GM12875 (cell line): ENCODE results near the gene UBE2J2.

ENCODE experiments used
- H3K4me3 ChIP-seq: one replicate; pipeline ENCODE4 v1.5.1; 2011; ENCODE audit warnings: low read depth, low read length, control low read depth
- TF ChIP-seq, protein P1 (sequence below): IDR thresholded peaks from 2 replicates; pipeline ENCODE4 v1.5.1; 2011; ENCODE audit warnings: low read depth, mild to moderate bottlenecking, control low read depth, inconsistent platforms, low read length, moderate library complexity, borderline replicate concordance; ENCODE audit not compliant: insufficient read depth

UBE2J2 gene

DNA sequence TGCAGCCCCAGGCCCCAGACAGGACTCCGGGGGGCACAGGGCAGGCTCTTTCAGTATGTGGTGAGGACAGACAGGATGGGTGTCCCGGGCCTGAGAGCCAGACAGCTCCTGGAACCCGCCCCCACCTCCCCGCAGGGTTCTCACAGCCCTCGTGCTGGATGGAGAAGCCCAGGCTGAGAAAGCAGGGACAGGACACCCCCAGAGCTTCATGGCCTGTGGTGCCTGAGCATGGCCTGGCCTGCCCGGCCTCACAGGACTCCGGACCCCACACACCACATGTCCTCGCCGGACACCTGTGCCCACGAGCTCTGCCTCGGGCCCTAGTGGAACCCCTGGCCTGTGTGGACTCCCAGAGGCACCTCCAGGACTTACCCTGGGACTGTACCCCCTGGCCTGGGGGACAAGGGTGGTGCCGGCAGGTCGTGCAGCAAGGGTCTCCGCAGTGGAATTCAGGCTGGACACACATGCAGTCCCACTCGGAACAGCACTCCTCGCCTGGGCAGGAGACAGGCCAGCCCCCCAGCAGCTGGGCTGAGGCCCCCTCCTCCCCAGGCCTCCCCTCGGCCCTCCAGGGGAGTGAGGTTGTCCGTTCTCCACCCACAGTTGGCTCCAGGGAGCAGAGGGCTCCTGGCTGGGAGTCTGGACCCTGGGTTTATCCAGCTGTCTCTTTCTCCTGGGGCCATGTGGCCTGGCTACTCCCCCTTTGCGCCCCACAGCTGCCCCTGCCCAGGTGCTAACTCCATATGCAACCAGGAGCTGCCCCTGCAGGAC is 68.5 kb downstream of the UBE2J2 start:
- H3K4me3 ChIP-seq: no peak overlapping the region
- TF ChIP-seq, protein P1, sequence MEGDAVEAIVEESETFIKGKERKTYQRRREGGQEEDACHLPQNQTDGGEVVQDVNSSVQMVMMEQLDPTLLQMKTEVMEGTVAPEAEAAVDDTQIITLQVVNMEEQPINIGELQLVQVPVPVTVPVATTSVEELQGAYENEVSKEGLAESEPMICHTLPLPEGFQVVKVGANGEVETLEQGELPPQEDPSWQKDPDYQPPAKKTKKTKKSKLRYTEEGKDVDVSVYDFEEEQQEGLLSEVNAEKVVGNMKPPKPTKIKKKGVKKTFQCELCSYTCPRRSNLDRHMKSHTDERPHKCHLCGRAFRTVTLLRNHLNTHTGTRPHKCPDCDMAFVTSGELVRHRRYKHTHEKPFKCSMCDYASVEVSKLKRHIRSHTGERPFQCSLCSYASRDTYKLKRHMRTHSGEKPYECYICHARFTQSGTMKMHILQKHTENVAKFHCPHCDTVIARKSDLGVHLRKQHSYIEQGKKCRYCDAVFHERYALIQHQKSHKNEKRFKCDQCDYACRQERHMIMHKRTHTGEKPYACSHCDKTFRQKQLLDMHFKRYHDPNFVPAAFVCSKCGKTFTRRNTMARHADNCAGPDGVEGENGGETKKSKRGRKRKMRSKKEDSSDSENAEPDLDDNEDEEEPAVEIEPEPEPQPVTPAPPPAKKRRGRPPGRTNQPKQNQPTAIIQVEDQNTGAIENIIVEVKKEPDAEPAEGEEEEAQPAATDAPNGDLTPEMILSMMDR: no peak

DNA sequence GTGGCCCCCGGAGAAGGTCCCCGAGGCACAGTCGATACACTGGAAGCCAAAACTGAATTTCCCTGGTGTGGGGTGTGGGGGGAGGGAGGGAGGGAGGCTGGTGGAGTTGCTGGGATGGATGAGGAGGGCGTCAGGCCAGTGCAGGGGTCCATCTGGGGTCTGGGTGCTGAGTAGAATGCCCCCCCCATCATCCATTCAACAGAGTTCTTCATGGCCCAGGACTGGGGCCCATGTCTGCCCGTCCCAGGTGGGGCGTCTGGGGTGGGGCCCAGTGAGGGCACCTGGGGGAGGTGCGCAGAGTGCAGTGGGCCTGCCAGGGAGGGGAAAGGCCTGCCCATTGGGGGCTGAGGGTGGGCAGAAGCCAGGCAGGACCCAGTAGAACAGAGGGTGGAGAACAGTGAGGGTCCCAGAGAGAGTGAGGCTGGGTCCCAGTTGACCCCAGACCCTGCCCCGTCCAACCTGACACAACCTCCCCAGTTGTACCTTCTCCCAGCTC is 69.2 kb downstream of the UBE2J2 start:
- H3K4me3 ChIP-seq: no peak overlapping the region
- TF ChIP-seq, protein P1: no peak
